Activated T-helper 1 cell treated with anti-CD3 and anti-CD28 coated beads, Interleukin-2, amount 50 U/mL, for 16 hours (primary cell): ENCODE measurements around the gene NAT9.

ENCODE experiments used
- DNase-seq, 2 donors: peaks; one replicate each; pipeline ENCODE4 v3.0.0-alpha.2; 2020; ENCODE audit warnings: low read depth in 1 of 2, low spot score in 1 of 2

The NAT9 gene

GRCh38 chr17:74730491-74731346 is 45.4 kb downstream of the NAT9 start:
- no peak for DNase-seq

DNA sequence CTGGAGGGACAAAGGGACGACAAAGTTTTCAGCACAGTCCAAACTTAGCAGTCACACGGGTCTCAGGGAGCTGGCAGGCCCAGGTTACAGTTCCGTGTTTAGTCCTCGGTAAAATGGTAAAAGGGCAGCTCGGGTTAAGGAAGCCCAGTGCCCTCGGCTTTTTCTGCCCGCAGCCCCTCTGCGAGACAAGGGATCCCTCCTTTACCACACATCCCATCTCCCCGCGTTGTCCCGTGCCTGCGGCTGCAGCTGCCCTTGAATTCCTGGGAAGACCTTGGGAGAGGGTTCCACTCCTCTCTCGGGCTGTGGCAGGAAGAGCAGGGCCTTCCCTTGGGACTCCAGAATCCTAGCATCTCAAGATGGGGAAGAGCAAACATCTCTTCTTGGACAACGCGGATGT is 46.3 kb downstream of the NAT9 start:
- no peak for DNase-seq

- no peak for DNase-seq
Measured at GRCh38 chr17:74729368-74729767, 46.8 kb downstream of the NAT9 start.

- DNase-seq = no peak
Measured at GRCh38 chr17:74728702-74729075, 47.5 kb downstream of the NAT9 start.

DNA sequence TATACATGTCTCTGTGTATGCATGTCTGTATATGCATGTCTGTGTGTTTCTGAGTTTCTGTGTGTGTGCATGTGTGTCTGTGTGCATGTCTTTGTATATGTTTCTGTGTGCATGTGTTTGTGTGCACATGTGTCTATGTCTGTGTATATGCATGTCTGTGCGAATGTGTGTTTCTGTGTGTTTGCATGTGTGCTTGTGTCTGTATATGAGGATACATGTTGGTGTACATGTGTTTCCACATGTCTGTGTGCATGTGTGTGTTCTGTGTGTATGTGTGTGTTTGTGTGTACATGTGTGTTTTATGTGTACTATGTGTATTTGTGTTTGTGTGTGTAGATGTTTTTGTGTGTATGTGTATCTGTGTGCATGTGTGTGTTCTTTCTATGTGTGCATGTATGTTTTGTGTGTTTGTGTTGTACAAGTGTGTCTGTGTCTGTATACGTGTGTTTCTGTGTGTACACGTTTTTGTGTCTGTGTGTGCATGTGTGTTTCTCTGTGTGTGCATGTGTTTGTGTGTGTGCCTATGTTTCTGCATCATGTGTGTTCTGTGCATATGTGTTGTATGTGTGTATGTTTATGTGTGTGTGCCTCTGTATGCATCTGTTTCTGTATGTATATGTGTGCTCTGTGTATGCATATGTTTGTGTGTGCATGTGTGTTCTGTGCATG is 48.0 kb downstream of the NAT9 start:
- no peak for DNase-seq

DNA sequence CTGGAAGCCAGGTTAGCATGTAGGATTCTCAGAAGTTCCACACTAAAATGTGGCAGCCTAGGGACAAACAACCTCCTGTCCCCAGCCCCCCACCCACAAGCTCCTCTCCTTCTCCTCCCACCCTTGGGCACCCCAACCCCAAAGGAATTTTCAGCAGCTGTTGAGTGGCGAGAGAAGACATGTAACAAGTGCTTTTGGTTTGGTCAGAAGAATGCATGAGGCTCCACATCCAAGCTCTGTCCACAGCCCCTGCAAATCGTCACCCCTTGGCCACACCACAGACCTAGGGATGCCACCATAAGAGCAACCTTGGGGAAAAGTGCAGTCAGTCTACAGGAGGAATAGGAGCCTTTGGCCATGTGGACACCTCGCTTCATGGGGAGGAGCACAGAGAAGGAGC is 51.0 kb downstream of the NAT9 start:
- no peak for DNase-seq

DNA sequence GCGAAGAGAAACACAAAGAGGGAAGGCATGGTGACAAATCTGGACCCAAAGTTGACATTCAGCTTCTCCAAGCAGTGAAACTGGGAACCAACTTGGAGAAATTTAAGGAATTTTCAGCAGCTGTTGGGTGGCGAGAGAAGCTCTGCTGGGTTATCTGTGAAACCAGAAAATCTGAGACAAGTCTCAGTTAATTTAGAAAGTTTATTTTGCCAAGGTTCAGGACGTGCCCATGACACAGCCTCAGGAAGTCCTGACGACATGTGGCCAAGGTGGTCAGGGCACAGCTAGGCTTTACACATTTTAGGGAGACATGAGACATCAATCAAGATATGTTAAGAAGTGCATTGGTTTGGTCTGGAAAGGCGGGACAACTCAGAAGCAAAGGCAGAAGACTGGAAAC is 52.3 kb downstream of the NAT9 start:
- DNase-seq = no peak

DNA sequence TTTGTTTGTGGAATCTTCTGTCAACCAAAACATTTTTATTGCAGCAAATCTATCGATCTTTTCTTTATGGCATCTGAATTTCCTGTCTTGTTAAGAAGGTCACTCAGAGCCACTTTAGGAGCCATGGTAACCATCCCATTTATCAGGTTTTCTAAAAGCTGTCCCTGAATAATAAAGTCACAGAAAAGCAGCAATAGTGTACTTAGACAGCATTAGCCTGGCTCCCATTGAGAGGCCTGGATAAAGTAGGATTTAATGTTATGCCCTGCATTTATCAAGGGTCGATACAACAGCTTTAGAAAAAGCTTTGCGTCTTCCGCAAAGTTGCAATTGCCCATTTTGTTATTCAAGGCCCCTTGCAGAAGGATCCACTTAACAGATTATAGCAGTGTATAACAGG is 53.4 kb downstream of the NAT9 start:
- DNase-seq = no peak
